ENCODE results near the gene SERPINA12. TPM values are rescaled to one million over a fixed set of nuclear protein-coding genes. Genes with fewer than 3 reads are reported as not detected.

The SERPINA12 gene
- total RNA-seq, 1 donor from 2014 or later: not detected

DNA sequence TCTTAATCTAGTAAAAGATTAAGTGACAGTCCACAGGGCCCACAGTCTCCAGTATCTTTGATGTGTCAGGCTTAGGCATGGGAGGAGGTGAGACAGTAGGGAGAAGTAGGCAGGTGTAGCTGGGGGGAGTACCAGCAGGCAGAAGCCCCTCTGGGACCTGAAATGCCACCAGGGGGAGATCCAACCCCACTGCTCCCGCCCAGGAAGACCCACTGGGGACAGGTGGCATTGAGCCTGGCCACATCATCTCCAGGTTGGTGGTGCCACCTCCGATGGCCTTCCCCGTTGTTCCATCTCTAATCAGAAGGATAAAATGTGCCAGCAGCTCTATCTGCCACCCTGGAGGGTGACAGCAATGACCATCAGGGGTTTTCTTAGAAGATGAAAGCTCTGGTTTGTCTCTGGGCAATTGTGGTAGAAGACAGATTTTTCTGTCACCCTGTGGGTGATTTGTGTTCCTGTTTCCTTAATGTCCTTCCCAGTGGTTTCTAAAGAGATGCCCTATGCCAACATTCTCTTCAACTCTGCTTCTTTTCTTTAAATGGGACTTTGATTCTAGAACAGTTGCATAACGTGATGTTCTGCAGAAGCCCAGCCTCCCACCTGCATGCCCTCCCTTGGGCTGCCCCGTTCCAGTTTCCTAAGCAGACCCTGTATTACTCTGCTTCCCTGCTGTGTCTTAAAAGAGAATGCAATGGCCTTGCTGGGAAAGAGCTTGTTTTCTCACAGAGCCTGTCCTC lies 12.3 kb upstream of the SERPINA12 start:
- Histone ChIP-seq H3K4me3 (ENCODE audit: low read depth, low read length) (no peak overlapping the region), H3K36me3 (ENCODE audit: control insufficient read depth, insufficient read depth, low read length) (no peaks in the 10 kb centered on the region), H3K27me3 (ENCODE audit: control insufficient read depth, insufficient read depth, low read length) (no peaks in the 10 kb centered on the region)
- DNase-seq (ENCODE audit: low read depth): no peak
- TF ChIP-seq, protein P1, sequence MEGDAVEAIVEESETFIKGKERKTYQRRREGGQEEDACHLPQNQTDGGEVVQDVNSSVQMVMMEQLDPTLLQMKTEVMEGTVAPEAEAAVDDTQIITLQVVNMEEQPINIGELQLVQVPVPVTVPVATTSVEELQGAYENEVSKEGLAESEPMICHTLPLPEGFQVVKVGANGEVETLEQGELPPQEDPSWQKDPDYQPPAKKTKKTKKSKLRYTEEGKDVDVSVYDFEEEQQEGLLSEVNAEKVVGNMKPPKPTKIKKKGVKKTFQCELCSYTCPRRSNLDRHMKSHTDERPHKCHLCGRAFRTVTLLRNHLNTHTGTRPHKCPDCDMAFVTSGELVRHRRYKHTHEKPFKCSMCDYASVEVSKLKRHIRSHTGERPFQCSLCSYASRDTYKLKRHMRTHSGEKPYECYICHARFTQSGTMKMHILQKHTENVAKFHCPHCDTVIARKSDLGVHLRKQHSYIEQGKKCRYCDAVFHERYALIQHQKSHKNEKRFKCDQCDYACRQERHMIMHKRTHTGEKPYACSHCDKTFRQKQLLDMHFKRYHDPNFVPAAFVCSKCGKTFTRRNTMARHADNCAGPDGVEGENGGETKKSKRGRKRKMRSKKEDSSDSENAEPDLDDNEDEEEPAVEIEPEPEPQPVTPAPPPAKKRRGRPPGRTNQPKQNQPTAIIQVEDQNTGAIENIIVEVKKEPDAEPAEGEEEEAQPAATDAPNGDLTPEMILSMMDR (IDR thresholded peaks at IDR 0.05; ENCODE audit: insufficient read depth, low read length, poor library complexity, severe bottlenecking): no peak

DNA sequence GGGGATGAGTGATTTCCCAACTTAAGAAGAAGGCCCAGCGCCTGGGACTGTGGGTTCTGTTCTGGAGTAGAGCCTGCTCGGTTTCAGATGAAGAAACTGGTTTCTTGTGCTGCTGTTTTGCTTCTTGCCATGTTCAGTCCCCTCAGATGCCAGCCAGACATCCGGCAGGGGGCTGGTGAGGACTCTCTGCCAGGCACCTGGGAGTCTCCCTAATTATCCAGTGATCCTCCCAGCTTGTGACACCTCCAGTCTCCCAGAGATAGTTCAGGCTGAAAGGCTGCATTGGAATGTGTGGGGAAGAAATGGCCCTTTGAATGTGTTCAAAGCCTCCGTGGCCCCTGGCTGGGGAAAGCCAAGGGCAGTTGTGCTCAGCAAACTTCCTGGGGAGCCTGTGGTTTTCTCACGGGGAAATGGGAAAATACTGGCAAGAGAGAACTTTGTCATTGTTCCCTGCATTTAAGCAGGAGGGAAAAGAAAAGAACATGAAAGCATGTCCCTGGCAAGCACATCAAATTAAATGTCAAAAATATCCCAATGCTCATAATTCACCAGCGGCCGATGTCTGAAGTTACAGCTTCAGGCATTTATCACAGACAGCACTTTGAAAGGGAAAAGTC lies 8.5 kb upstream of the SERPINA12 start:
- Histone ChIP-seq H3K27me3 (ENCODE audit: control insufficient read depth, insufficient read depth, low read length) (peaks cover 2% of the 10 kb centered on the region), H3K4me3 (ENCODE audit: low read depth, low read length) (no peak overlapping the region), H3K36me3 (ENCODE audit: control insufficient read depth, insufficient read depth, low read length) (no peaks in the 10 kb centered on the region)
- DNase-seq (ENCODE audit: low read depth): no peak
- TF ChIP-seq, protein P1 (IDR thresholded peaks at IDR 0.05; ENCODE audit: insufficient read depth, low read length, poor library complexity, severe bottlenecking): no peak

DNA sequence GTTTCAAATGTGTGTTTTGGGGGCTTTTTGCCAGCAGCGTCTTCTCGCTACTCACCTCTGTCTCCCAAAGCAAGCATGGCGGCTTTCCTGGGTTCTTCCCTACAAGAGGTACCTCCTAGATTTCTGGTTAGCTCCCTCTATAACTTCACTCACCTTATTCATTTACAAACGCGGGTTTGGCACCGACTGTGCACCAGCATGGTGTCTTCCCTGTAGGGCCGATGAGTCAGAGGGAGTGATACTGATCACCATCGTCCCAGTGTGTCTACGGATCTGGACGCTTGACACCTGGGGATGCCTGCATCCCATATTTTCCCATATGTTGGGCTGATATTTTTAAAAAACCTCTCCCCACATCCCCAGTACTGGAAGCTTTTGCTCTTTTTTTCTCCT lies 8.0 kb upstream of the SERPINA12 start:
- no peaks in the 10 kb centered on the region for H3K36me3 ChIP-seq (ENCODE audit: control insufficient read depth, insufficient read depth, low read length)
- TF ChIP-seq, protein P1 (IDR thresholded peaks at IDR 0.05; ENCODE audit: insufficient read depth, low read length, poor library complexity, severe bottlenecking): no peak
- no peak for DNase-seq (ENCODE audit: low read depth)

DNA sequence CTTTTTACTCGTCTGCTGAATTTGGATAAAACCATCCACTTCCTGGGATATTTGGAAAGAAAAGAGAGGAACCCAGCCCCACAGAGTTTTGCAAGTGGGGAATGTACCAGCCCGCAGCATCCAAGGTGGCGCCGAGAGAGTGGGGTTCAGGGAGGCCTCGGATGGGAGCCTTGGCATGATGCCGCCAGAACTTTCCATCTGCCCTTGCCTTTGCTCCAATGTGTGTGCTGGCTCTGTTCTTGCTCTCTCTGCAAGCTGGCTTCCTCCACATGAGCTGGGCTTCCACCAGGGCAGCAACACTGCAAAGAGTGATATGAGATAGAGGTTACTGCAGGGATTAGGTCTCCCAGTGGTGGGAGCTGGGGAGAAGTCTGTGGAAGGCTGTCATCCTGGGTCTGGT lies 6.6 kb upstream of the SERPINA12 start:
- no peaks in the 10 kb centered on the region for H3K36me3 ChIP-seq (ENCODE audit: control insufficient read depth, insufficient read depth, low read length)
- TF ChIP-seq, protein P1 (IDR thresholded peaks at IDR 0.05; ENCODE audit: insufficient read depth, low read length, poor library complexity, severe bottlenecking): no peak
- no peak for DNase-seq (ENCODE audit: low read depth)
- H3K4me3 ChIP-seq (ENCODE audit: low read depth, low read length): no peak overlapping the region
- H3K27me3 ChIP-seq (ENCODE audit: control insufficient read depth, insufficient read depth, low read length): peaks cover 2% of the 10 kb centered on the region

More for the DNA sequence above, 8.0 kb upstream of the SERPINA12 start:
- Histone ChIP-seq H3K4me3 (ENCODE audit: low read depth, low read length) (no peak overlapping the region), H3K27me3 (ENCODE audit: control insufficient read depth, insufficient read depth, low read length) (peaks cover 2% of the 10 kb centered on the region)

DNA sequence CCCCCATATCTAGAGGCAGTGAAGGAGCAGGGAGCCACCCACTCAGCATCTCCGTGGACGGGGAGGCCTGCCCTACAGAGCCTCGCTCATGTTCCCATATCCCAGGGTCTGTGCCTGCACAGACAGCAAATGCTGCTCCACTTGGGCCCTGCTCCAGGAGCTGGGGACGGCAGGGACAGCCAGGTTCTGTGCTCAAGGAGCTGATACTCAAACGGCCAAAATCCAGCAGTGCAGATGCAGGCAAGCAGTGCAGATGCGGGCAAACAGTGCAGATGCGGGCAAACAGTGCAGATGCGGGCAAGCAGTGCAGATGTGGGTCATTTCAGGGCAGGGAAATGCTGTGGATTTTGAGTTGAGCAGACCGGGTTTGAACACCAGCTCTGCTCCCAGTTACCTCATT lies 6.2 kb upstream of the SERPINA12 start:
- Histone ChIP-seq H3K36me3 (ENCODE audit: control insufficient read depth, insufficient read depth, low read length) (no peaks in the 10 kb centered on the region), H3K4me3 (ENCODE audit: low read depth, low read length) (no peak overlapping the region), H3K27me3 (ENCODE audit: control insufficient read depth, insufficient read depth, low read length) (peaks cover 2% of the 10 kb centered on the region)
- TF ChIP-seq, protein P1 (IDR thresholded peaks at IDR 0.05; ENCODE audit: insufficient read depth, low read length, poor library complexity, severe bottlenecking): no peak
- no peak for DNase-seq (ENCODE audit: low read depth)

All from kidney epithelial cell (primary cell).